Kidney (tissue), 14 donors: ENCODE results near the gene F7. TPM values are rescaled to one million over a fixed set of nuclear protein-coding genes. Genes with fewer than 3 reads are reported as not detected.

Source experiments
- DNase-seq, 5 donors: peaks; one replicate each; pipeline ENCODE4 v3.0.0-alpha.2; 2013 to 2020
- FAIRE-seq: peaks from 2 replicates; lab custom pipeline; 2012; peaks lifted over from hg19 to GRCh38; lab: Jason Lieb, UNC
- H3K27ac ChIP-seq, 2 donors: one replicate each; pipeline ENCODE4 v1.7.0; 2013; ENCODE audit warnings: low read depth in 2 of 2, low read length in 2 of 2, inconsistent platforms in 1 of 2
- H3K27me3 ChIP-seq: one replicate; pipeline ENCODE4 v1.7.1; 2013; ENCODE audit warnings: low read length, inconsistent platforms; ENCODE audit not compliant: control insufficient read depth, insufficient read depth
- H3K36me3 ChIP-seq, 3 donors: one replicate each; pipeline versions ENCODE4 v1.7.0 to v1.7.1; 2013; ENCODE audit warnings: low read length in 3 of 3, control low read depth in 1 of 3, inconsistent platforms in 1 of 3; ENCODE audit not compliant: insufficient read depth in 3 of 3, control insufficient read depth in 2 of 3
- H3K4me1 ChIP-seq, 3 donors: one replicate each; pipeline versions ENCODE4 v1.7.0 to v1.7.1; 2013; ENCODE audit warnings: low read length in 3 of 3, inconsistent platforms in 1 of 3, low read depth in 1 of 3; ENCODE audit not compliant: control insufficient read depth in 2 of 3, insufficient read depth in 2 of 3
- H3K4me3 ChIP-seq, 3 donors: one replicate each; pipeline versions ENCODE4 v1.7.0 to v1.8.1; 2013; ENCODE audit warnings: low read length in 3 of 3, control low read depth in 1 of 3, inconsistent platforms in 1 of 3
- H3K9ac ChIP-seq, 3 donors: one replicate each; pipeline versions ENCODE4 v1.7.0 to v1.7.1; 2013; ENCODE audit warnings: low read length in 3 of 3, control low read depth in 1 of 3, inconsistent platforms in 1 of 3
- H3K9me3 ChIP-seq, 3 donors: one replicate each; pipeline versions ENCODE4 v1.7.0 to v1.7.1; 2013; ENCODE audit warnings: low read length in 3 of 3, control low read depth in 1 of 3, inconsistent platforms in 1 of 3; ENCODE audit not compliant: control insufficient read depth in 2 of 3, insufficient read depth in 1 of 3
- intact Hi-C: fragments of 100-400 bp; cut with DNase I; formaldehyde crosslinking; loops from one replicate; pipeline ENCODE4 v1.11.1; 2022
- polyA plus RNA-seq: library from polyadenylated mRNA; stranded (reverse); fragments of 350-450 nt; fragmentation: Illumina TruSeq; extraction: RNeasy Lipid Tissue Mini Kit (QIAGEN cat#74804); gene quantifications from one replicate; pipeline ENCODE4 v1.2.3, GENCODE V29; 2014; ENCODE audit warnings: low read depth, low replicate concordance; ENCODE audit not compliant: insufficient read depth
- total RNA-seq: library from RNA; stranded (reverse); fragmentation: NEBNext Ultra II Directional; extraction: Animal tissue kit (Norgen Biotek cat#: 25700); gene quantifications from one replicate; pipeline ENCODE4 v1.2.1, GENCODE V29; 2021
- TF ChIP-seq, protein P1 (sequence below): IDR thresholded peaks from 3 replicates; pipeline ENCODE4 v1.5.1; 2012; ENCODE audit warnings: mild to moderate bottlenecking, moderate library complexity, borderline replicate concordance; ENCODE audit not compliant: insufficient read depth; ENCODE audit errors: extremely low read depth
- donor health status: control.
- donor health status: control.
- donor health status: control.
- donor health status: control.
- donor health status: control.
- donor health status: DM: yes; HTN: yes; CAD: no.
- donor health status: Normal renal cell carcinoma (clear cell type).

Gene F7
- total and polyA plus RNA-seq, 2 donors from 2014 or later = 0.16 to 0.52 TPM

GRCh38 chr13:113149711-113150549 lies 44.3 kb downstream of the F7 start:
- Histone ChIP-seq H3K27me3 (no peaks in the 10 kb centered on the region), H3K36me3 (no peaks in the 10 kb centered on the region), H3K9me3 (no peaks in the 10 kb centered on the region), H3K27ac (peak overlapping the region in 1 of 2 donors; percentile 26), H3K9ac (no peak overlapping the region), H3K4me1 (peaks cover 0 to 20% (median 0%) of the 10 kb centered on the region in 3 donors), H3K4me3 (no peak overlapping the region)
- intact Hi-C loops = no loop called here
- TF ChIP-seq, protein P1, sequence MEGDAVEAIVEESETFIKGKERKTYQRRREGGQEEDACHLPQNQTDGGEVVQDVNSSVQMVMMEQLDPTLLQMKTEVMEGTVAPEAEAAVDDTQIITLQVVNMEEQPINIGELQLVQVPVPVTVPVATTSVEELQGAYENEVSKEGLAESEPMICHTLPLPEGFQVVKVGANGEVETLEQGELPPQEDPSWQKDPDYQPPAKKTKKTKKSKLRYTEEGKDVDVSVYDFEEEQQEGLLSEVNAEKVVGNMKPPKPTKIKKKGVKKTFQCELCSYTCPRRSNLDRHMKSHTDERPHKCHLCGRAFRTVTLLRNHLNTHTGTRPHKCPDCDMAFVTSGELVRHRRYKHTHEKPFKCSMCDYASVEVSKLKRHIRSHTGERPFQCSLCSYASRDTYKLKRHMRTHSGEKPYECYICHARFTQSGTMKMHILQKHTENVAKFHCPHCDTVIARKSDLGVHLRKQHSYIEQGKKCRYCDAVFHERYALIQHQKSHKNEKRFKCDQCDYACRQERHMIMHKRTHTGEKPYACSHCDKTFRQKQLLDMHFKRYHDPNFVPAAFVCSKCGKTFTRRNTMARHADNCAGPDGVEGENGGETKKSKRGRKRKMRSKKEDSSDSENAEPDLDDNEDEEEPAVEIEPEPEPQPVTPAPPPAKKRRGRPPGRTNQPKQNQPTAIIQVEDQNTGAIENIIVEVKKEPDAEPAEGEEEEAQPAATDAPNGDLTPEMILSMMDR = no peak
- DNase-seq (peak in 1 of 5 donors; percentile 73), FAIRE-seq (no peak)

GRCh38 chr13:113150550-113151365 lies 45.2 kb downstream of the F7 start:
- H3K4me1 ChIP-seq = peaks cover 0 to 20% (median 0%) of the 10 kb centered on the region in 3 donors
- TF ChIP-seq, protein P1 = no peak
- FAIRE-seq (no peak), DNase-seq (peak in 1 of 5 donors; percentile 56)
- no peaks in the 10 kb centered on the region for H3K9me3 ChIP-seq
- no peak overlapping the region for H3K27ac ChIP-seq
- intact Hi-C loops = no loop called here
- no peaks in the 10 kb centered on the region for H3K36me3 ChIP-seq
- no peak overlapping the region for H3K4me3 ChIP-seq
- no peaks in the 10 kb centered on the region for H3K27me3 ChIP-seq
- no peak overlapping the region for H3K9ac ChIP-seq

- H3K4me3 ChIP-seq = peak overlapping the region in 2 of 3 donors; percentile 63 to 72
- peak overlapping the region in 2 of 3 donors; percentile 72 to 87 for H3K9ac ChIP-seq
Measured at GRCh38 chr13:113151745-113152690, 46.4 kb downstream of the F7 start.

More at GRCh38 chr13:113151745-113152690, 46.4 kb downstream of the F7 start:
- intact Hi-C loops = no loop called here
- DNase-seq = peak in 2 of 5 donors; percentile 57 to 77
- Histone ChIP-seq H3K36me3 (no peaks in the 10 kb centered on the region), H3K4me1 (peaks cover 0 to 20% (median 0%) of the 10 kb centered on the region in 3 donors), H3K9me3 (no peaks in the 10 kb centered on the region), H3K27me3 (no peaks in the 10 kb centered on the region), H3K27ac (peak overlapping the region in 1 of 2 donors; percentile 74)
- TF ChIP-seq, protein P1 = no peak
- no peak for FAIRE-seq
